GDM1 (cell line): ENCODE results near the gene UNC5C.

Experiments used
- DNase-seq: peaks from one replicate; lab custom pipeline; 2025; lab: John Stamatoyannopoulos, UW

UNC5C gene

GRCh38 chr4:95548738-95549245 is at the start of gene UNC5C:
UNC5C (minus strand) TSS chr4:95548973.
- no peak for DNase-seq

- no peak for DNase-seq
Measured at GRCh38 chr4:95596676-95597075, 47.9 kb upstream of the UNC5C start.

DNA sequence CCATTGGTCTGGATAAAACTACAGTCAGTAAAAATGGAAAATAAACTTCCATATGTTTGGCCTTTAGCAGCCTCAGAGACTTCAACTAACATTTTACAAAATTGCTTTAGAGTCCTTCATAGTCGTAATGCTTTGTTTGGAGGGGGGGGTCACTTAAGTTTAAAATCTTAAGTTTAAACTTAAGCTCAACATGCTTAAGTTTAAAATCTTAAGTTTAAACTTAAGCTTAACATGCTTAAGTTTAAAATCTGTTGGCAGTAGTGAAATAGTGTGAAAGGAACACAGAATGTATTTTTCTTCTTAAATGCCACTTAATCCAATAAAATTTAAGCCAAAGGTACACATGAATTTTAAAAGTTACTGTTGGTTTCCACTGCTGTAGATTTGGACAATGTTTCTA is 45.9 kb upstream of the UNC5C start:
- no peak for DNase-seq

- no peak for DNase-seq
Measured at GRCh38 chr4:95594013-95594412, 45.2 kb upstream of the UNC5C start.

- no peak for DNase-seq
Measured at GRCh38 chr4:95591278-95591677, 42.5 kb upstream of the UNC5C start.

- DNase-seq, result no peak
Measured at GRCh38 chr4:95590615-95591014, 41.8 kb upstream of the UNC5C start.

- DNase-seq, result no peak
Measured at GRCh38 chr4:95585016-95585695, 36.4 kb upstream of the UNC5C start.

DNA sequence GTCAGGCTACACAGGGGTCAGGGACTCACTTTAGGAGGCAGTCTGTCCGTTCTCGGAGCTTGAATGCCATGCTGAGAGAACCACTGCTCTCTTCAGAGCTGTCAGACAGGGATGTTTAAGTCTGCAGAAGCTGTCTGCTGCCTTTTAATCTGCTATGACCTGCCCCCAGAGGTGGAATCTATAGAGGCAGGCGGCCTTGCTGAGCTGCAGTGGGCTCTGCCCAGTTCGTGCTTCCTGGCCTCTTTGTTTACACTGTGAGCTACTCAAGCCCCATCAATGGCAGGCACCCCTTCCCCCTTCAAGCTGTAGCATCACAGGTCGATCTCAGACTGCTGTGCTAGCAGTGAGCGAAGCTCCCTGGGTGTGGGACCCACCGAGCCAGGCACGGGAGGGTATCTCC is 31.5 kb upstream of the UNC5C start:
- DNase-seq, result no peak

- peak; percentile 1 for DNase-seq
Measured at GRCh38 chr4:95572304-95572991, 23.7 kb upstream of the UNC5C start.

GRCh38 chr4:95571577-95571976 is 22.8 kb upstream of the UNC5C start:
- DNase-seq, result no peak

- DNase-seq, result no peak
Measured at GRCh38 chr4:95563638-95564337, 15.0 kb upstream of the UNC5C start.

- DNase-seq, result no peak
Measured at GRCh38 chr4:95560774-95561173, 12.0 kb upstream of the UNC5C start.

GRCh38 chr4:95556207-95556859 is 7.6 kb upstream of the UNC5C start:
- no peak for DNase-seq

DNA sequence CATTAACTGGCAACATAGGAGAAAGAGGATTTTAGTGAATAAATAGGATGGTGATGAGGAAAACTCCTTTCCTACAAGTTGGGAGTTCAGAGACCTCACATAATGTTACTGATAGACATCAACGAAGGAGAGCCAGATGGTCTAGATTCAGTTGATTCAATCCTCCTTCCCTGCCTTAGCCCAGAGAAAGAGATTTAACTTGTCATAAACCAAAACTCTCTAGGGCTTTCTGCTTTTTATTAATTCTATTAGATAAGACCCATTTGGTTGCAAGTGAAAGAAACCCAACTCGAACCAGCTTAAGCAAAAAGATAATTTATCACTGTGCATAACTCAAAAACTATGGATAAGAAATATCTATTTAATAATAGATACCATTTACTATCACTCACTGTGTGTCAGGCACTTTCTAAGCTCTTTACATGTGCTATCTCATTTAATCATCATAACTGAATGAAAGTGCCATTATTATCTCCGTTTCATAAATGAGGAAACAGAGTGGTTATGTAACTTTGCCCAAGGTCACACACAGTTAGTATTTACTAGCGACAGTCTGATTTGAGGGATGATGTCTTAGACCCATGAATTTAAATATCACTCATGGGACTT is 4.3 kb upstream of the UNC5C start:
- no peak for DNase-seq

- DNase-seq, result no peak
Measured at GRCh38 chr4:95551653-95552052, 2.9 kb upstream of the UNC5C start.

GRCh38 chr4:95550115-95550987 is 1.6 kb upstream of the UNC5C start:
- no peak for DNase-seq

DNA sequence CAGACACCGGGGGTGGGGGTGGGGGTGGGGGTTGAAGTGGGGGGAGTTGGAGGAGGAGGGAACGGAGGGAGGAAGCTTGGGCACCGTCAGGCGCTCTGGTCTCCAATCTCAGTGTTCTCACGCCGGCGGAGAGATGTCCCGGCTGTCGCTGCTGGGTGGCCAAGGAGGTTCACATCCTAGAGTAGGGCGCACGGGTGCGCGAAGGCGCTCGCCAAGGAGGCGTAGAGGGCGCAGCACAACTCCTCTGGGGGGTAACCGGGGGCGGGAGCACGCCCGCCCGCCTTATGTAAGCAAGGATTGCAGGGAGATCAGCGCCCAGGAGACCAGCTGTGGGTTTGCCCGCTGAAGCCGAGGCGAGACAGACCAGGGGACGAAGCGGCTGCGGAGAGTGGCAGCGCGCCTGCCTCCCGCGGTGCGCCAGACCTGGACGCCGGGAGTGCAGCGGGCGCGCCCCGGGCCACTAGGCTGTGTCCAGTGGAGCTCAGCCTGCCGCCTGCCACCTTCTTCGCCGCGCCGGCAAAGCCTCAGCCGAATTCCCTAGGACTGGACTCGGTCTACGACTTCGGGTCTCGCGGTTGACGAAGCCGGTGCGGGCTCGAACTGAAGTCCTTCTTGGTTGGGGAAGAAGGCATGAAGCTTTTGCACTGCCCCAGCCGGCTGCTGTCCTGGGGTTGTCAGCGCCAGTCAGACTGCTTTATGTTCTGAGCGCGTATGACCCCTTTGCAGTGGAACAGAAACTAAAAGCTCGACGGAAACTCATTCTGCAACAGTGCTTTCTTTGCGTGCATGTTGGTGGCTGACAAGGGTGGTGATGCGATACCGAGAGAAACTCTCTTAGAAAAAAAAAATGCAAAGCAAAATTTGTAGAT is 707 bp upstream of the UNC5C start:
- no peak for DNase-seq

DNA sequence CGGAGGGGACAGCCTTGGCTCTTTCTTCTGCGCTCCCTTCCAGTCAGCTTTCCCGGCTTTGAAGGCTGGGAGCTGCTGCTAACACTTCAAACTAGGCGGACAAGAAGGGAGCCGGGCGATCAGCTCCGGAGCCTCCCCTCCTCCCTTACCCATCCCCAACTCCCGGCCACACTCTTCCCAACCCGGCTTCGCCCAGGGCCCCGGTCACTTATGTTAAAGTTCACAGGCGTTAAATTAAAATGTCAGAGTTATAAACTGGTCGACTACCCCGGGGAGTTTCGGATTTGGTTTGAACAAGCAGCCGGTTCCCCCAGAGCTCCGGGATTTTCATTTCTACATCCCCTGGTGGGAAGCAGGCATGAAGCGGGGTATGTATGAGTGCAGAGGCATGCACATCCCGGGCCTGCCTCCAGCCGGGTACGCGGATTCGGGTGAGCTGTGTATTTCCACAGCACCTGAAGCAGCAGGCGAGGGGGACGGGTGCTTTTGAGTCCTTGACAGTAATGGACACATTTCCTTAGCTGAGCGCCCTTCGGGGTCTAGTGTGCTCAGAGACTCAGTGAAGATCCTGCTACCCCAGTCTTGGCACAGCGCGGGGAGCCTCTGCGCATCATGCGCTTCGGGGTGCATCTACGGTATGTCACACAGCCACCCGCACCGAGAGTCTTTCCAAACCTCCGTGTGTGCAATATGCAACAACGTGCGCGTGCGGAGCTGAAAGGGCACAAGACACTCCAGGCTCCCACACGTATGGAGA is 880 bp downstream of the UNC5C start:
- no peak for DNase-seq
